ENCODE measurements around the gene ERGIC1. TPM values are rescaled to one million over a fixed set of nuclear protein-coding genes. Genes with fewer than 3 reads are reported as not detected.

Gene ERGIC1
- polyA plus RNA-seq, 3 donors: 66.5 to 123 (median 119) TPM

- H3K27ac ChIP-seq (ENCODE audit: low read depth, low read length): no peak overlapping the region
- 2 to 4% (median 4%) methylated on average over 44 to 54 of the region's 54 CpGs for WGBS, 3 donors
Observed at GRCh38 chr5:172958331-172959046, 124.4 kb downstream of the ERGIC1 start.

- peak overlapping the region; percentile 19 for H3K27ac ChIP-seq (ENCODE audit: low read depth, low read length)
- 9 to 13% (median 13%) methylated on average over 26 to 28 of the region's 28 CpGs for WGBS, 3 donors
Observed at GRCh38 chr5:172959824-172960799, 126.1 kb downstream of the ERGIC1 start.

- 92 to 98% (median 95%) methylated on average over 2 of the region's 2 CpGs for WGBS, 3 donors
Observed at GRCh38 chr5:172969921-172970320, 135.9 kb downstream of the ERGIC1 start.

GRCh38 chr5:172971482-172971881 lies 137.4 kb downstream of the ERGIC1 start:
- no peak overlapping the region for H3K27ac ChIP-seq (ENCODE audit: low read depth, low read length)
- 51 to 92% (median 83%) methylated on average over 3 of the region's 3 CpGs for WGBS, 3 donors

More at GRCh38 chr5:172969921-172970320, 135.9 kb downstream of the ERGIC1 start:
- H3K27ac ChIP-seq (ENCODE audit: low read depth, low read length): no peak overlapping the region

GRCh38 chr5:172972552-172972951 lies 138.5 kb downstream of the ERGIC1 start:
- no peak overlapping the region for H3K27ac ChIP-seq (ENCODE audit: low read depth, low read length)
- WGBS, 3 donors: 91 to 97% (median 96%) methylated on average over 5 of the region's 5 CpGs

GRCh38 chr5:172973127-172973916 lies 139.3 kb downstream of the ERGIC1 start:
- WGBS, 3 donors: 28 to 62% (median 42%) methylated on average over 3 of the region's 3 CpGs
- H3K27ac ChIP-seq (ENCODE audit: low read depth, low read length): no peak overlapping the region

GRCh38 chr5:172973931-172974330 lies 139.9 kb downstream of the ERGIC1 start:
- no peak overlapping the region for H3K27ac ChIP-seq (ENCODE audit: low read depth, low read length)
- 69 to 84% (median 76%) methylated on average over 8 of the region's 8 CpGs for WGBS, 3 donors

- WGBS, 3 donors: 89 to 92% (median 92%) methylated on average over 11 of the region's 11 CpGs
- no peak overlapping the region for H3K27ac ChIP-seq (ENCODE audit: low read depth, low read length)
Observed at GRCh38 chr5:172975289-172975688, 141.2 kb downstream of the ERGIC1 start.

- 85 to 93% (median 89%) methylated on average over 4 of the region's 4 CpGs for WGBS, 3 donors
- no peak overlapping the region for H3K27ac ChIP-seq (ENCODE audit: low read depth, low read length)
Observed at GRCh38 chr5:172979778-172980177, 145.7 kb downstream of the ERGIC1 start.

GRCh38 chr5:172981931-172982330 lies 147.9 kb downstream of the ERGIC1 start:
- WGBS, 3 donors: 51 to 95% (median 93%) methylated on average over 7 of the region's 7 CpGs
- no peak overlapping the region for H3K27ac ChIP-seq (ENCODE audit: low read depth, low read length)

- H3K27ac ChIP-seq (ENCODE audit: low read depth, low read length): peak within 1 kb of the TSS; percentile 6
- WGBS, 3 donors: 0 to 1% (median 1%) methylated on average over 49 of the region's 49 CpGs
Observed at GRCh38 chr5:172983542-172984243, 149.6 kb downstream of the ERGIC1 start, which contains the start of gene ATP6V0E1. TSS of gene ATP6V0E1 (plus strand) at chr5:172983771. CDS start at chr5:172983861, 90 bp downstream.

- peak overlapping the region; percentile 6 for H3K27ac ChIP-seq (ENCODE audit: low read depth, low read length)
- WGBS, 3 donors: 1% methylated on average over 15 of the region's 15 CpGs
Observed at GRCh38 chr5:172984244-172984953, 150.3 kb downstream of the ERGIC1 start.

GRCh38 chr5:172985596-172985995 lies 151.5 kb downstream of the ERGIC1 start:
- no peak overlapping the region for H3K27ac ChIP-seq (ENCODE audit: low read depth, low read length)

GRCh38 chr5:172988276-172988675 lies 154.2 kb downstream of the ERGIC1 start:
- 45 to 63% (median 48%) methylated on average over 3 of the region's 3 CpGs for WGBS, 3 donors
- H3K27ac ChIP-seq (ENCODE audit: low read depth, low read length): no peak overlapping the region

GRCh38 chr5:172990776-172991175 lies 156.7 kb downstream of the ERGIC1 start:
- H3K27ac ChIP-seq (ENCODE audit: low read depth, low read length): no peak overlapping the region
- 87 to 96% (median 92%) methylated on average over 8 of the region's 8 CpGs for WGBS, 3 donors

GRCh38 chr5:172994405-172994804 lies 160.4 kb downstream of the ERGIC1 start:
- H3K27ac ChIP-seq (ENCODE audit: low read depth, low read length): no peak overlapping the region
- 63 to 96% (median 87%) methylated on average over 2 of the region's 2 CpGs for WGBS, 3 donors

- no peak overlapping the region for H3K27ac ChIP-seq (ENCODE audit: low read depth, low read length)
- 83 to 89% (median 86%) methylated on average over 3 of the region's 3 CpGs for WGBS, 3 donors
Observed at GRCh38 chr5:172999372-172999973, 165.4 kb downstream of the ERGIC1 start.

Data from adipose tissue (tissue), 3 donors.